Peyer's patch (tissue), 4 donors: ENCODE measurements around the gene ZBTB22. TPM values are rescaled to one million over a fixed set of nuclear protein-coding genes. Genes with fewer than 3 reads are reported as not detected.

Experiments
- DNase-seq, 3 donors: peaks; one replicate each; pipeline ENCODE4 v3.0.0-alpha.2; 2017 to 2019
- H3K27ac ChIP-seq, 4 donors: fragments of 200-600 bp; sonication (generic); one replicate each; pipeline ENCODE4 v1.5.1; 2016 to 2019
- H3K27me3 ChIP-seq, 2 donors: fragments of 200-600 bp; sonication (generic); one replicate each; pipeline ENCODE4 v1.5.1; 2019
- H3K36me3 ChIP-seq, 3 donors: fragments of 200-600 bp; sonication (generic); one replicate each; pipeline ENCODE4 v1.5.1; 2016 to 2019
- H3K4me1 ChIP-seq, 4 donors: fragments of 200-600 bp; sonication (generic); one replicate each; pipeline ENCODE4 v1.5.1; 2016 to 2019
- H3K4me3 ChIP-seq, 4 donors: fragments of 200-600 bp; sonication (generic); 1 replicate in 3 of 4; 2 replicates in 1 of 4; pipeline ENCODE4 v1.5.1; 2016 to 2019; ENCODE audit warnings: mild to moderate bottlenecking in 1 of 4
- H3K9me3 ChIP-seq, 4 donors: fragments of 200-600 bp; sonication (generic); one replicate each; pipeline ENCODE4 v1.5.1; 2016 to 2019; ENCODE audit warnings: mild to moderate bottlenecking in 1 of 4
- CTCF ChIP-seq, 6 experiments: fragments of 450-650 bp in 4 of 6; fragments of 200-600 bp in 2 of 6; sonication (generic) in 1 of 6; IDR thresholded peaks; one replicate each; pipeline ENCODE4 v1.5.1; 2017 to 2019; ENCODE audit warnings: antibody characterized with exemption in 6 of 6, mild to moderate bottlenecking in 3 of 6, moderate library complexity in 1 of 6
- POLR2A ChIP-seq, 2 donors: fragments of 450-650 bp; IDR thresholded peaks; one replicate each; pipeline ENCODE4 v1.5.1; 2017; ENCODE audit warnings: antibody characterized with exemption in 2 of 2, mild to moderate bottlenecking in 2 of 2, moderate library complexity in 2 of 2
- total RNA-seq, 4 donors: library from RNA; depleted of rRNA; stranded (reverse); fragments of >200 nt; gene quantifications; one replicate each; pipeline ENCODE4 v1.1.0, GENCODE V29; 2016

The ZBTB22 gene
- total RNA-seq, 4 donors from 2014 or later, result 11.6 to 27.6 (median 20.2) TPM

DNA sequence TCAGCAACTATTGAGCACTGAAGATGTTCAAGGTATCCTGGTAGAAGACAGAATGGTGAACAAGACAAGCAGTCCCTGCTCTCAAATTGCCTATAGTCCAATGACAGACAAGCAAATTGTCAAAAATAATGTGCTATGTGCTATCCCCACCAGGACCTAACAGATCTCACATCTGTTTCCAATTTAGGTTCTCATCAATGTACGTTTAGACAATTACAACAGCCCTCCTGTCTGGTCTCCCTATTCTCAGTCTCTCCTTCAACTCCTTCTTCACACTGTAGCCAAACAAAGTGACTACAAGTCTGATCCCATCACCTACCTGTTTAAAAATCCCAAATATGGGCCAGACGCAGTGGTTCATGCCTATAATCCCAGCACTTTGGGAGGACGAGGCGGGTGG lies 11.2 kb downstream of the ZBTB22 start:
- Histone ChIP-seq H3K4me1 (peaks cover 0 to 12% (median 3%) of the 10 kb centered on the region in 4 donors), H3K27me3 (no peaks in the 10 kb centered on the region), H3K36me3 (peaks cover 0 to 64% (median 0%) of the 10 kb centered on the region in 3 donors), H3K4me3 (no peak overlapping the region), H3K27ac (no peak overlapping the region), H3K9me3 (no peaks in the 10 kb centered on the region)
- TF ChIP-seq CTCF (IDR thresholded peaks at IDR 0.05) (no peak), POLR2A (IDR thresholded peaks at IDR 0.05) (no peak)
- no peak for DNase-seq

- Histone ChIP-seq H3K9me3 (no peaks in the 10 kb centered on the region), H3K36me3 (peaks cover 0 to 56% (median 0%) of the 10 kb centered on the region in 3 donors), H3K27ac (no peak overlapping the region), H3K4me1 (peaks cover 0 to 8% (median 2%) of the 10 kb centered on the region in 4 donors), H3K27me3 (no peaks in the 10 kb centered on the region), H3K4me3 (no peak overlapping the region)
- no peak for DNase-seq
- TF ChIP-seq CTCF (IDR thresholded peaks at IDR 0.05), result no peak
- no peak for TF ChIP-seq POLR2A (IDR thresholded peaks at IDR 0.05)
Observed at GRCh38 chr6:33305052-33305451, 12.5 kb downstream of the ZBTB22 start.

GRCh38 chr6:33304216-33304615 lies 13.3 kb downstream of the ZBTB22 start:
- no peaks in the 10 kb centered on the region for H3K9me3 ChIP-seq
- H3K4me1 ChIP-seq, result peaks cover 0 to 11% (median 2%) of the 10 kb centered on the region in 4 donors
- TF ChIP-seq CTCF (IDR thresholded peaks at IDR 0.05) (no peak), POLR2A (IDR thresholded peaks at IDR 0.05) (no peak)
- no peak for DNase-seq
- H3K4me3 ChIP-seq, result no peak overlapping the region
- H3K27ac ChIP-seq, result no peak overlapping the region
- H3K27me3 ChIP-seq, result no peaks in the 10 kb centered on the region
- peaks cover 0 to 51% (median 0%) of the 10 kb centered on the region in 3 donors for H3K36me3 ChIP-seq

DNA sequence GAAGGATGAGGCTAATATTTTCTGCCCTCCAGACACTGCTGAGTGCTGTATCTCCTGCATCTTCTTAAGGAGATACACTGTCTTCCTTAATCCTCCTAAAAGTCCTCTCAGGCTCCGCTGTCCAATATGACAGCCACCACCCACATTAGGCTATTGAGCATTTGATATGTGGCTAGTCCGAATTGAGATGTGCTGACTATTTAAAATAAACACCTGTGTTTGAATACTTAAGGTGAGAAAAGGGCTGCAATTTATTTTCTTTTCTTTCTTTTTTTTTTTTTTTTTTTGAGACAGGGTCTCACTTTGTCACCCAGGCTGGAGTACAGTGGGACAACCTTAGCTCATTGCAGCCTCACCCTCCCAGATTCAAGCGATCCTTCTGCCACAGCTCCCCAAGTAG lies 15.7 kb downstream of the ZBTB22 start:
- Histone ChIP-seq H3K27ac (no peak overlapping the region), H3K9me3 (no peaks in the 10 kb centered on the region), H3K4me1 (peaks cover 0 to 20% (median 5%) of the 10 kb centered on the region in 4 donors), H3K36me3 (peaks cover 0 to 50% (median 0%) of the 10 kb centered on the region in 3 donors), H3K4me3 (no peak overlapping the region), H3K27me3 (no peaks in the 10 kb centered on the region)
- no peak for DNase-seq
- TF ChIP-seq CTCF (IDR thresholded peaks at IDR 0.05) (no peak), POLR2A (IDR thresholded peaks at IDR 0.05) (no peak)

GRCh38 chr6:33299237-33299944 lies 18.2 kb downstream of the ZBTB22 start:
- peak overlapping the region; percentile 69 to 89 (median 80) for H3K4me3 ChIP-seq
- no peaks in the 10 kb centered on the region for H3K9me3 ChIP-seq
- peak overlapping the region; percentile 93 to 96 (median 95) for H3K27ac ChIP-seq
- H3K4me1 ChIP-seq, result peaks cover 0 to 22% (median 6%) of the 10 kb centered on the region in 4 donors
- peaks cover 0 to 40% (median 0%) of the 10 kb centered on the region in 3 donors for H3K36me3 ChIP-seq
- TF ChIP-seq CTCF (IDR thresholded peaks at IDR 0.05) (peak; percentile 63 to 79 (median 72)), POLR2A (IDR thresholded peaks at IDR 0.05) (peak; percentile 67 to 74)
- H3K27me3 ChIP-seq, result no peaks in the 10 kb centered on the region
- DNase-seq, result peak; percentile 86 to 96 (median 94)
